ENCODE results near the gene INPPL1. TPM values are rescaled to one million over a fixed set of nuclear protein-coding genes. Genes with fewer than 3 reads are reported as not detected.

INPPL1 gene
- total and polyA plus RNA-seq, 7 donors, result 30.0 to 195 (median 77.1) TPM

GRCh38 chr11:72221386-72222075 lies 3.0 kb upstream of the INPPL1 start:
- Histone ChIP-seq H3K27ac (peak overlapping the region in 2 of 4 donors; percentile 97 to 98), H3K4me1 (peaks cover 2 to 29% (median 24%) of the 10 kb centered on the region in 4 donors), H3K36me3 (no peaks in the 10 kb centered on the region), H3K9me3 (no peaks in the 10 kb centered on the region), H3K4me3 (no peak overlapping the region), H3K27me3 (no peaks in the 10 kb centered on the region)
- peak; percentile 66 for DNase-seq
- 67 to 87% methylated on average over 7 of the region's 7 CpGs for WGBS, 2 donors
- intact Hi-C loops (cut with DNase I), result loop anchor here (5.0 kb wide), 3 partner anchors 109 to 294 kb away; partner anchors contain the start of genes ANAPC15, RNF121 and XNDC1N
- TF ChIP-seq POLR2A (IDR thresholded peaks at IDR 0.05), result no peak
- TF ChIP-seq POLR2AphosphoS5 (IDR thresholded peaks at IDR 0.05), result no peak
- TF ChIP-seq EP300 (IDR thresholded peaks at IDR 0.05), result no peak
- TF ChIP-seq CTCF (IDR thresholded peaks at IDR 0.05), result no peak

DNA sequence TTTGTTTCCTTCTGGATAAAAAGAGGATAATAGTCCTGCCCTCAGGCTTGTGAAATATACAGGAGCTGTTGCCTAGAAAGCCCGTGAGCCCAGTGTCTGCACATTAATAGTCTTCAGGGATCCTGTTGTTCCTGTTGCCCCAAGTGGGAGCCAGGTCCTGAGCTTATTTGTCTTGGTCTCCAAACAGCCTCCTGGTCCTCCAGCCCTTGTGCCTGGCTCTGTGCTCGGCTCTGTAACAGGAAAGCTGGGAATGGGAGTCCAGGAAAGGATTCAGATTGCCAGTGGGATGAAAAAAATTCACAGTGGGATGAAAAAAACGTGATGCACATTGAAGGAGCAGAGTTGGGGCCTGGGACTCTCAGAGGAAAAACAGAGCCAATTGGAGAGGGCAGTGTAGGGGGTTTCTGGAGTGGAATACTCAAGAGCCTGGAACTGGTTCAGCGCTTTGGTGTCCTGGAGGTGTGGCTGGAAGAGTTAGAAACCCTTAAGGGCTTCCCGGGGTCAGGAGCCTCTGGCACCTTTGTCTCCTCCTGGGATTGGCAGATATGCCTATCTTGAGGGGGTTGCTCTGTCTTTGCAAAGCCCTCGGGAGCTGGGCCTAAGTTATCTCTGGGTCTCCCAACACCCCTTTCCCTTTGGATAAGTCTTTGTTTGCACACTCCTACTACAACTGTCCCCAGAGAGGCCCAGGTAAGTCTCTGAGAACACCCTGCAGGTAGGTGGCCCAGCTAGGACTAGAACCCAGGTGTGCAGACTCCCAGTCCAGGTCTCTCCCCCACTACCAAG lies 2.3 kb upstream of the INPPL1 start:
- DNase-seq, result no peak
- H3K4me3 ChIP-seq, result peak overlapping the region; percentile 65 to 91 (median 80)
- no peaks in the 10 kb centered on the region for H3K9me3 ChIP-seq
- no peaks in the 10 kb centered on the region for H3K27me3 ChIP-seq
- TF ChIP-seq CTCF (IDR thresholded peaks at IDR 0.05) (no peak), EP300 (IDR thresholded peaks at IDR 0.05) (no peak), POLR2A (IDR thresholded peaks at IDR 0.05) (no peak), POLR2AphosphoS5 (IDR thresholded peaks at IDR 0.05) (no peak)
- WGBS, 2 donors, result 66 to 71% methylated on average over 6 of the region's 6 CpGs
- H3K4me1 ChIP-seq, result peaks cover 2 to 37% (median 31%) of the 10 kb centered on the region in 4 donors
- intact Hi-C loops (cut with DNase I), result loop anchor here (5.0 kb wide), 3 partner anchors 110 to 295 kb away; partner anchors contain the start of genes ANAPC15, RNF121 and XNDC1N
- H3K36me3 ChIP-seq, result peaks cover 0 to 7% (median 0%) of the 10 kb centered on the region in 4 donors
- peak overlapping the region; percentile 95 to 99 (median 98) for H3K27ac ChIP-seq

GRCh38 chr11:72222907-72223614 lies 1.5 kb upstream of the INPPL1 start:
- no peaks in the 10 kb centered on the region for H3K9me3 ChIP-seq
- H3K27me3 ChIP-seq, result no peaks in the 10 kb centered on the region
- peak overlapping the region; percentile 65 to 91 (median 80) for H3K4me3 ChIP-seq
- peak overlapping the region; percentile 95 to 99 (median 98) for H3K27ac ChIP-seq
- intact Hi-C loops (cut with DNase I), result loop anchor here (5.0 kb wide), 3 partner anchors 111 to 296 kb away; partner anchors contain the start of genes ANAPC15, RNF121 and XNDC1N
- peaks cover 2 to 44% (median 39%) of the 10 kb centered on the region in 4 donors for H3K4me1 ChIP-seq
- peak; percentile 98 for DNase-seq
- 0 to 1% methylated on average over 47 of the region's 47 CpGs for WGBS, 2 donors
- H3K36me3 ChIP-seq, result peaks cover 0 to 10% (median 2%) of the 10 kb centered on the region in 4 donors
- peak; percentile 74 to 84 for TF ChIP-seq POLR2A (IDR thresholded peaks at IDR 0.05)
- TF ChIP-seq POLR2AphosphoS5 (IDR thresholded peaks at IDR 0.05), result peak; percentile 82 to 95 (median 92)
- TF ChIP-seq EP300 (IDR thresholded peaks at IDR 0.05), result no peak
- TF ChIP-seq CTCF (IDR thresholded peaks at IDR 0.05), result peak in 2 of 4 experiments; percentile 11 to 24

All from sigmoid colon (tissue), 7 donors.